Choroid plexus epithelial cell (primary cell): Measurements from ENCODE around the gene PLXDC2.

Experiments
- DNase-seq: peaks from one replicate; pipeline ENCODE4 v3.0.0-alpha.2; 2010; ENCODE audit warnings: low read depth
- H3K4me3 ChIP-seq: 2 replicates; pipeline ENCODE4 v1.5.1; 2011; ENCODE audit warnings: low read depth, mild to moderate bottlenecking, control low read depth, low read length, moderate library complexity
- CTCF ChIP-seq: conservative IDR thresholded peaks from 2 replicates; pipeline ENCODE4 v1.5.1; 2011; ENCODE audit warnings: low read depth, mild to moderate bottlenecking, control low read depth, inconsistent platforms, low read length, moderate library complexity

The PLXDC2 gene

GRCh38 chr10:20247891-20248708 is 431.9 kb downstream of the PLXDC2 start:
- peak; percentile 5 for DNase-seq
- no peak overlapping the region for H3K4me3 ChIP-seq
- TF ChIP-seq CTCF: no peak

GRCh38 chr10:20254078-20254477 is 437.8 kb downstream of the PLXDC2 start:
- H3K4me3 ChIP-seq: no peak overlapping the region
- DNase-seq: peak; percentile 12
- TF ChIP-seq CTCF: no peak

DNA sequence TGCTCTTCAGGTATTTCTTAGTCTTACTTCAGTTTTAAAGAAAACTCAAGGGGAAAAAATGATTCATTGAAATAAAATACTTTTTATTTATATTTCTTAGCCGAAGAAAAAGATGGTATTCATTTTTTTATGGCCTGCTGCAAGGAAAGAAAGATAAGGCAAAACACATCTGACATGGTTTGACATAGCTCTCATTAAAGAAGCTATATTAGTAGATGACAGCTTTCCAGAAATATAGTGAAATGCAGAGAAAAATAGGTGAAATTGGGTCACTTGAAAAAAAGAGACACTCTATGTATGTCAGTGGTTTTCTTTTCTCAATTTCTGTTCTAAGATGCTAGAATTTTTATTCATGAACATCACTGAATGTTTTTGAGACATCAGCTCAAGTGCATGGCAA is 438.3 kb downstream of the PLXDC2 start:
- no peak overlapping the region for H3K4me3 ChIP-seq
- DNase-seq: no peak
- no peak for TF ChIP-seq CTCF

GRCh38 chr10:20256969-20257368 is 440.7 kb downstream of the PLXDC2 start:
- DNase-seq: no peak
- no peak for TF ChIP-seq CTCF
- H3K4me3 ChIP-seq: no peak overlapping the region

GRCh38 chr10:20257422-20257821 is 441.2 kb downstream of the PLXDC2 start:
- H3K4me3 ChIP-seq: no peak overlapping the region
- TF ChIP-seq CTCF: no peak

DNA sequence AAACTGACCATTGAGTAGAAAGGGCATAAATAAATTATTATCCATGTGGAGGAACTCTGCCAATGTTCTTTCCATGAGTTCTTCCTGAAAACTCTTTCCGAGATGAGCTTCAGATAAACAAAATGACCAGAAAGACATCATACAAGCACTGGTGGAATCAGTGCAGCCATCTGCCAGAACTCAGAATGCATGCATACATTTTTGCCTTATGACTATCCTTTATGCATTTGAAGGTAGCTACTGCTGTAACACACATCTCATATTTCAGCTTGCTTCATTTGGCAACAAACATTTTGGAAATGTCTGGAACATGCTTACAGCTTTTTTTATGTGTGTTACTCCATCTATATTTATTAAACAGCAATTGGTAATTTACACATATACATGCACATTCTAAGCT is 448.9 kb downstream of the PLXDC2 start:
- DNase-seq: peak; percentile 23
- no peak for TF ChIP-seq CTCF

More at GRCh38 chr10:20257422-20257821, 441.2 kb downstream of the PLXDC2 start:
- no peak for DNase-seq

DNA sequence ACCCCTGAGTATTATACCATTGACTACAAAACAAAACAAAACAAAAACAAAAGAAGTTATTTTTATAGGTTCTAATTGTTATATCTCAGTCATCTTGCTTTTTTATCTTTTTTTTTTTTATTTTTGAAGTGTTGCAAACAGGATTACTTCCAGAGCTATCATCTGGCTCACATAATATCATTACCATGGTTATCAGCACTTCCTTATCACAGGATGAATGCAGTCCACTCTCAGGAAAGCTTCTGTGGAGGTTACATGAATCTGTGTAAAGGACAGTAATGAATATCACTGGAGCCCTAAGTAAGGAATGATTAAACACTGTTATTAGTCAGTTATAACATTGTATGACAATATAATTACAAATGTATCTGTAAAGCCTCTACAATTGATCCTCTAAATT is 451.5 kb downstream of the PLXDC2 start:
- DNase-seq: no peak
- TF ChIP-seq CTCF: no peak
- H3K4me3 ChIP-seq: no peak overlapping the region

More for the DNA sequence above, 448.9 kb downstream of the PLXDC2 start:
- no peak overlapping the region for H3K4me3 ChIP-seq
